Left hindlimb (tissue), 1 donor: Measurements from ENCODE around the gene EXOC4.

Experiments used
- DNase-seq: peaks from one replicate; pipeline ENCODE4 v3.0.0-alpha.2; 2018

The EXOC4 gene

GRCh38 chr7:133369130-133369529 is 116.3 kb downstream of the EXOC4 start:
- DNase-seq, result no peak

GRCh38 chr7:133371616-133372015 is 118.7 kb downstream of the EXOC4 start:
- no peak for DNase-seq

DNA sequence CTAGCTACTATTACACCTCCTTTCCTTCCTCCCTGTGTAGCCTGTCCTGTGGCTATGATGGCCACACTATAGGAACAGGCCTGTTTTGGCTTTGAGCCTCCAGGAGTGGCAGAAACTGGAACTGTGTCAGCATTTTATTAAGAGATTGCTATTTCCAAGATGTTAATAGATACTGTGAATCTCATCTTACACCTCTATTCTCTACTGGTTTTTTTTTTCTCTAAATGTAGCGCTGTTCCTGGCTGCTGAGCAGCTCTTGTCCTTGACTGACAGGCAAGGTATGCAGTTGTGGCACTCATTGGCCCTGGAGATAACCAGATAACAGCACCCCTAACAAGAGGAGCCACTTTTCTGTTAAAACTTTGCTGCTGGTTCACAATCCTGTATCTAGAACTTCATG is 119.5 kb downstream of the EXOC4 start:
- DNase-seq, result no peak

GRCh38 chr7:133376514-133376913 is 123.6 kb downstream of the EXOC4 start:
- DNase-seq, result no peak

GRCh38 chr7:133381965-133382364 is 129.1 kb downstream of the EXOC4 start:
- DNase-seq, result no peak

GRCh38 chr7:133382775-133383559 is 130.1 kb downstream of the EXOC4 start:
- no peak for DNase-seq

DNA sequence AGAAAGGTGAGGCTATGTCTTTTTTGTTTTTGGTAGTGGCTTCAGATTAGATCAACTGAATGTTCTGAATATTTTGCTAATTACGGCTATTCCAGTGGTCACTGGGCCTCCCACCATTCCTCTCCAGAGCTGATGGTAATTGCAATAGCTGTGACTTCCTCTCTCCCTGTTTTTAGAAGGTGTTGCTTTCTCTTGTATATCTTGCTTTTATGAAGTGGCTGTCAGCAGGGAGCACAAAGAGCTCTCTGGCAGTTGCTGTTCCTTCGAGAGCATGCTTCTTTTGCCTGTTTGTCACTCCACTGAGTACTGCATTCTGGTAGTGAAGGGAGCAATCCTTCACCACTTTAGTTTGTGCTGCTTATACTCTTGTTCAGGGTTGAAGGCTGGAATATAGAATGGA is 133.3 kb downstream of the EXOC4 start:
- no peak for DNase-seq

GRCh38 chr7:133389727-133390126 is 136.8 kb downstream of the EXOC4 start:
- no peak for DNase-seq

- no peak for DNase-seq
Observed at GRCh38 chr7:133391206-133391605, 138.3 kb downstream of the EXOC4 start.

GRCh38 chr7:133394369-133394768 is 141.5 kb downstream of the EXOC4 start:
- DNase-seq, result no peak

- DNase-seq, result no peak
Observed at GRCh38 chr7:133395551-133395950, 142.7 kb downstream of the EXOC4 start.

DNA sequence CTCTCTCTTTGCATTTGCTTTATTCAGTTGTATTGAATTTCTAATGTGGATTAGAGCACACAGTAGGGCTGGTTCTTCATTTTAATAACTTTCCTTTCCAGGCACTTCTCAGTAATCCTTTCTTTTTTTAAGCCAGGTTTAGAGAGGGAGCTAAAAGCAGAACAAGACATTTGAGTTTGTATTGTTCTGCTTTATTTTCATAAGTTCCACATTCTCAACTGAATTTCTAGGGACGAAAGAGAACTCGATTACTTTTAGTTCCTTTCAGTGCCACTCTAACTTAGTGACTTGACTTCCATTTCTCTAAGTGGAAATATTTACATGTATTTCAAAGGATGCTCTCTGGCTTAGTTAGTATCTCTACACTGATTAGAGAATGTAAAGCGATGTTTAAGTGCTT is 145.6 kb downstream of the EXOC4 start:
- DNase-seq, result no peak

DNA sequence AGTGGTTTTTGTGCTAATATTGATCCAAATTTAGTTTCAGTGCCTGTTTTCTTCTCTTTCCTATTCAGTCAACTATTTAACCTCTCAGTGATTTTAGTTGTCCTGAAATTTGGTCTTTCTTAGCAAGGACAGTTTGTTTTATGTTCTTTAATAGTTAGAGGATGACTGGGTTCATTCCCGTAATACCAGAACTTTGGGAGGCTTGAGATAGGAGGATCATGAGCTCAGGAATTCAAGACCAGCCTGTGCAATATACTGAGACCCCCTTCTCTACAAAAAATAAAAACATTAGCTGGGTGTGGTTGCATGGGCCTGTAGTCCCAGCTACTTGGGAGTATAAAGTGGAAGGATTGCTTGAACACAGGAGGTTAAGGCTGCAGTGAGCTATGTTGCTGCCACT is 148.3 kb downstream of the EXOC4 start:
- no peak for DNase-seq

- DNase-seq, result no peak
Observed at GRCh38 chr7:133408212-133408611, 155.3 kb downstream of the EXOC4 start.

- DNase-seq, result no peak
Observed at GRCh38 chr7:133409421-133409820, 156.5 kb downstream of the EXOC4 start.

GRCh38 chr7:133409966-133410365 is 157.1 kb downstream of the EXOC4 start:
- no peak for DNase-seq

- DNase-seq, result no peak
Observed at GRCh38 chr7:133411395-133411794, 158.5 kb downstream of the EXOC4 start.

DNA sequence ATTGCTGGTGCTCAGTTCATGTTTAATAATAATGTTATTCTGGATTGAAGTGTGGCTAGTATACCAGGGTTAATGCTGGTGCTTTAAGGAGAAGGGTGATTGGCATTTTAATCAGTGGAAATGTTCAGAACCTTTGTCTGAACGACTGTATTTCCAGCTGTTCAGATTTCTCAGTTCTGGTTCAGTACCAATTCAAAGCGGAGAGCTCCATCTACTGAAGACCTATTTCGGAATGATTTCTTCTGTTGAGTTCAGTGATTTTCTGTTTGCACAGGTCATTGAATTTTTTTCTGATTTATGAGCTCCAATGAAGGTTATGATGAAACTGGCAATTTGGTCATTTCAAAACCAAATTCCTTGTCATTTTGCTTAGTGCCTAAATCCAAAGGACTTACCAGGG is 160.1 kb downstream of the EXOC4 start:
- DNase-seq, result no peak

- no peak for DNase-seq
Observed at GRCh38 chr7:133419041-133419440, 166.2 kb downstream of the EXOC4 start.

GRCh38 chr7:133423618-133424017 is 170.7 kb downstream of the EXOC4 start:
- DNase-seq, result no peak

- DNase-seq, result no peak
Observed at GRCh38 chr7:133428326-133428725, 175.4 kb downstream of the EXOC4 start.

- no peak for DNase-seq
Observed at GRCh38 chr7:133428876-133429275, 176.0 kb downstream of the EXOC4 start.

GRCh38 chr7:133429371-133429770 is 176.5 kb downstream of the EXOC4 start:
- no peak for DNase-seq

DNA sequence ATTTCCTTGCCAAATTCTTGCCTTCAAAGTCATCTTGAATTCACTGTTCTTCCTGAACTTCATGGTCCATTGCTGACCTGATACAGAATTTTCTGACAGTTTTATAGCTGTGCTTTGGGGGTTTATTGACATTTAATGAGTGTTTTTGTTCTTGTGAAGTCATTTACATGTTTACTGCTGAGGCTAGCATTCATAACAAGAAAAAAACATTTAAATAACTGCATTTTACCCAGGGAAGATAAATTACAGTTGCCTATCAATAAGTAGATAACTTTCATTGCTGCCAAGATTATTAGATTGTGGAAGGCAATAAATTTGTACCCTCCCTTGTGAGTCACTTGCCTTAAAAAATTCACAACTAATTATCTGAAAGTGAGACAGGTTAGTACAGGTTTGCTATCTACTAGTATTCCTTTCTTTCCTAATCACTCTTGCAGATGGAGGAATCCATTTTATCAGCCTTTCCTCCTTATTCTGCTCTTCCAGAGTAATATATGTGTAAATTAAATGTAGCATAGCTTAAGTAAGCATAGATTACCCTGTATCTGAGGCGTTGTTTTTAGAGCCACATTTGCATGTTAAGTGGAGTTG is 178.4 kb downstream of the EXOC4 start:
- no peak for DNase-seq
